HepG2 (cell line): Measurements from ENCODE around the gene TTBK1.

Experiments
- HMG20B ChIP-seq: conservative IDR thresholded peaks from 2 replicates; pipeline ENCODE4 v1.6.1; 2016; ENCODE audit warnings: missing genetic modification reagents, missing compliant biosample characterization
- PHF8 ChIP-seq: sonication (generic); formaldehyde crosslinking; IDR thresholded peaks from 2 replicates; pipeline ENCODE4 v1.5.0; 2020; ENCODE audit warnings: missing genetic modification reagents
- SMYD3 ChIP-seq: sonication (generic); formaldehyde crosslinking; IDR thresholded peaks from 2 replicates; pipeline ENCODE4 v1.8.1; 2023; ENCODE audit warnings: mild to moderate bottlenecking, missing genetic modification reagents
- TAF1 ChIP-seq: sonication (generic); formaldehyde crosslinking; IDR thresholded peaks from 2 replicates; pipeline ENCODE4 v1.4.0; 2020; ENCODE audit warnings: missing genetic modification reagents
- TCF7 ChIP-seq: sonication (generic); IDR thresholded peaks from 2 replicates; pipeline ENCODE4 v1.6.1; 2016; ENCODE audit warnings: antibody characterized with exemption, low read depth
- ZBTB21 ChIP-seq: sonication (generic); formaldehyde crosslinking; IDR thresholded peaks from 2 replicates; pipeline ENCODE4 v1.4.0; 2020; ENCODE audit warnings: missing genetic modification reagents
- ZNF782 ChIP-seq: sonication (generic); formaldehyde crosslinking; IDR thresholded peaks from 2 replicates; pipeline ENCODE4 v1.4.0; 2020; ENCODE audit warnings: missing genetic modification reagents, mild to moderate bottlenecking, borderline replicate concordance

- no peak for TF ChIP-seq HMG20B (CRISPR knock-in tag)
- TF ChIP-seq TAF1: no peak
- no peak for TF ChIP-seq SMYD3 (CRISPR knock-in tag)
- TF ChIP-seq ZBTB21 (CRISPR knock-in tag): no peak
- TF ChIP-seq TCF7: no peak
- no peak for TF ChIP-seq ZNF782 (CRISPR knock-in tag)
- no peak for TF ChIP-seq PHF8 (CRISPR knock-in tag)
Observed at GRCh38 chr6:43301081-43301870, 58.0 kb downstream of the TTBK1 start.
